Activated CD4-positive, CD25-positive, alpha-beta regulatory T cell treated with anti-CD3 and anti-CD28 coated beads, Interleukin-2, amount 50 U/mL, for 24 hours (primary cell): ENCODE data around the gene ERN1.

Experiments used
- ATAC-seq, 2 donors: fragments of 150-1000 bp; cut with Tn5 transposase; one replicate each; pipeline ENCODE4 v1.10.0; 2021; ENCODE audit warnings: mild to moderate bottlenecking in 1 of 2, moderate library complexity in 1 of 2

Gene ERN1

GRCh38 chr17:64001763-64002529 is 128.0 kb downstream of the ERN1 start:
- no peak for ATAC-seq

- no peak for ATAC-seq
Measured at GRCh38 chr17:64001091-64001579, 128.8 kb downstream of the ERN1 start.

DNA sequence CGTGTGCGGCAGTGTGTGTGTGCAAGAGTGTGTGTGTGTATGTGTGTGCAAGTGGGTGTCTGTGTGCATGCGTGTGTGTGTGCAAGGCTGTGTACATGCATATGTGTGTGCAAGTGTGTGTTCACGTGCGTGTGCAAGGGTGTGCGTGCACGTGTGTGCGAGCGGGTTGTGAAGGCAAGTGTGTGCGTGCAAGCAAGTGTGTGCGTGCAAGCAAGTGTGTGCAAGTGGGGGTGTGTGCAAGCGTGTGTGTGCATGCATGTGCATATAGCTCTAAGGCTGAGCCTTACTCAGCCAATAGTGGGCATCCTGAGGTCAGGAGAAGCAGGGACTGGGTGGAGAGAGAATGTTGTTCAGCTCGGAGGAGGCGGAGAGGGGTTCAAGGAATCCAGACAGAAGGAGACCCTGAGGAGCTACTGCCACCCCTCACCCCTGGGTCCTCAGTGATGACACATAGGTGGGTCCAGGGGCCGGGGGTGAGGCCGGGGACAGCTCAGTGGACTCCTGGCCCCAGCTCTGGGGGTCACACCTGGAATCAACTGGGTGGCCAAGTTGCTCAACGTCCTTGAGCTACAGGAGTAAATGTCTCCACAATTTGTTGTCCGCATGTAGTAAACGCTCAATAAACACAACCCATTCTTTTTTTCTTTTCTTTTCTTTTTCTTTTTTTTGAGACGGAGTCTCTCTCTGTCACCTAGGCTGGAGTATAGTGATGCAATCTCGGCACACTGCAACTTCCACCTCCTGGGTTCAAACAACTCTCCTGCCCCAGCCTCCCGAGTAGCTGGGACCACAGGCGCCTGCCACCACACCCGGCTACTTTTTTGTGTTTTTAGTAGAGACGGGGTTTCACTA is 130.0 kb downstream of the ERN1 start:
- no peak for ATAC-seq

DNA sequence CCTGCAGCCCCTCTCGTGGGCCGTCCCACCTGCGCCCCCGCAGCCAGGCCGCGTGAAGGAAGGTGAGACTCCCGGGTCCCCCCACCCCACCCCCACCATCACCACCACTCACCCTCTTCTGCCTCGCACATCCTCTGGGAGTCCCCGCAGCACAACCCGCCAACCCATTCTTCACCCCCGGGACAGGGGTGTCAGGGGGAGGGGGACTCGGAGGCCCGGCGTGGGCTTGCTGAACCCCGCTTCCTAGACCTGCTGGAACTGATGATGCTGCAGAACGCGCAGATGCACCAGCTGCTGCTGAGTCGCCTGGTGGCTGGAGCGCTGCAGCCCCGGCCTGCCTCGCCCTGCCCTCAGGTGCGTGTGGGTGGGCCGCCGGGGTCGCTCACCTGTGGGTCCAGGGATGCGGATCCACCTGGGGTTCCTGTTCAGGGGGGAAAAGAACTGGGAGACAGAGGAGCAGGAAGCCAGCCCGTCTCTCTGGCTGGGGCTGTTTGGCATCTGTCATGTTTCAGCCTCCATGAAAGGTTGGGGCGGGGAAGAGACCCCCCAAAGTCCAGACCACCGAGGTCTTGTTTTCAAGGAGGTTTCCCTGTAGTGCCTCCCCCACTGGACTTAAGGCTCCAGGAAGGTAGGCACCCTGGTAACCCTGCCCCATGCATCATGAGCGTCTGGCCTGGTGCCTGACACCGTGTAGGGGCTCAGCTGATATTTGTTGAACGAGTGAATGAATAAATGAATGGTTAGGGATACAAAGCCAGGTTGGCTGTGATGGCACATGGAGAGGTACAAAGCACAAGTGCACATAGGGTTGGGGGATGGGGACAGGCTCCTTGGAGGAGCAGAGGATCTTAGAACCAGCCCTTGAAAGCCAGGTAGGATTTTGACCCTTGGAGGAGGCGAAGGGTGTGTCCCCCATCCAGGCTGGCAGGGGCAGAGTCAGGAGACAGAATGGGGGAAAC is 130.9 kb downstream of the ERN1 start:
- peak; percentile 15 to 17 for ATAC-seq

GRCh38 chr17:63998050-63998720 is 131.8 kb downstream of the ERN1 start, which contains the start of gene PRR29:
TSS of gene PRR29 (plus strand) at chr17:63998351. CDS start at chr17:63998365, 14 bp downstream.
- peak; percentile 78 to 83 for ATAC-seq

GRCh38 chr17:63997341-63998048 is 132.4 kb downstream of the ERN1 start:
- no peak for ATAC-seq

DNA sequence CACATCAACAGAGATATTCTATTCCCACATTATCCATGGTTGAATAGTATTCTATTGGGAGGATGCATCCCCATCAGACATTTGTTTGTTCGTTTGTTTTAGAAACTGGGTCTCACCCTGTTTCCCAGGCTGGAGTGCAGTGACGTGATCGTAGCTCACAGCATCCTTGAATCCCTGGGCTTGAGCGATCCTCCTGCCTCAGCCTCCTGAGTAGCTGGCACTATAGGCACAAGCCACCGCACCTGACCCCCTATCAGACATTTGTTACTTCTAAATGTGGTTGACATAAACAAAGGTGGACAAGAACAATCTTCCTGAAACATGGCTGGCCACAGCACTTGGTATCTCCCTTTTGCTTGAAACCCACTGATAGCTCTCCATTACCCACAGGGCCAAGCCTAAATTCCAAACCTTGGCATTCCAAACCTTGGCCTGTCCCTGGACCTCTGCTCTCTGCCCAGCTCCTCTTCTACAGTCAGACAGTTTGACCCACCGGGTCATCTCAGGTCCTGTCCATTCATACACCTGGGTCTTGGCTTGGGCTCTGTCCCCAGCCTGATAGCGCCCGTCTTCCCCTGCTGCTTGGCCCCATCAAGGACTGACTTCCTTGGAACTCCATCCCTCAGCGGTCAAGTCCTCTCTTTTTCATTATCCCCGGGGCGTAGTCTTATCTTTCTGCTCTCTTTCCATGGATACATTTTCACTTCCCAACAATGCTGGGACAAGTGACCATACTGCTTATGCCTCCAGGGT is 133.3 kb downstream of the ERN1 start:
- ATAC-seq: no peak

DNA sequence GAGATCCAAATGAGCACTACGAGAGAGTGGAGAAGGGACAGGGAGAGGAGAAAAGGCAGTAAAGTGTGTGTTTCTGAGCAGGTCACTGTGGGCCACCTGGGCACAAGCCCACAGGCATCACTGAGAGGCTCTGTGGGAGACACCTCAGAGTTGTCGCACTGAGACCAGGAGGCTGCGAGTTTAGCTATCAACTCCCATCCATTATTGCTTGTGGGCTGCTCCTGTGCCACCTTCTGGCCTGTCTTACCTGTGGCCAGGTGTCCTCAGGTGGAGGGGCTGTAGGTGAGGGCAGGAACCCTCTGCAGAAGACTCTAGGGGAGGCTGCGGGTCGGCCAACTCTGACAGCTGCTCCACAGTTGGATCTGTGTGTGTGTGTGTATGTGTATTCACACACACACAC is 134.3 kb downstream of the ERN1 start:
- no peak for ATAC-seq

- ATAC-seq: no peak
Measured at GRCh38 chr17:63993368-63993985, 136.5 kb downstream of the ERN1 start.

- no peak for ATAC-seq
Measured at GRCh38 chr17:63991611-63992010, 138.3 kb downstream of the ERN1 start.

DNA sequence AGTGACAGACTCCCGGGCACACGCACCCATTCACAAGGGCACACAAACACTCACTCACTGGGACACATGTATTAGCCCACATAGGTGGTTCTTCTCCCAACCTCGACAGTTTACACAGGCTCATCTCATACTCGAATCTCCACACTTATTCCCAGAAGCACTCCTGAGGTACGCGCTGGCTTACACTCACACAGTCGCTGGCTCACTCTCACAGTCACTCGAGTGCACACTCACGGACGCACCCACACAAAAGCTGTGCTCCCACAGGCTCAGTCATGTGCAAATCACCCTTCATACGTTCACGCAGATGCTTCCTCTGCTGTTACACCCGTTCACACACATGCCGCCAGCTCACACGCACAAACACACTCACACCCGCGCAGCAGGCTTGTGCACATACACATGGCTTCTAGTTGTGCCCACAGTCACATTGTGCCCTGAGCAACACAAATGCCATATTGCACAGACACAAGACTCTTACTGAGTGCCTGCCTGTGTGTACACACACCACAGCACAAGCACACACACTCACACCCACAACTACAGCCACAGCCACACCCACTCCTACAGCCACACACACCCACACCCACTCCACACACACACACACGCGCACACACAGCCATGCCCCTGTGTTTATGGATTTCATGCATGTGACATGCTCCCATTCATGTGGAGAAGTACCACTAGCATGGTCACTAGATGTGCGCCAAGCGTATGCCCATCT is 140.2 kb downstream of the ERN1 start:
- no peak for ATAC-seq
